A549 treated with Hydrocortisone at 1 μM for 4 hours (cell line): ENCODE results near the gene FOXN1. TPM values are rescaled to one million over a fixed set of nuclear protein-coding genes. Genes with fewer than 3 reads are reported as not detected.

Source experiments
- total RNA-seq: library from RNA; stranded (reverse); fragments of 200-300 nt; extraction: Qiagen RNA extraction; gene quantifications from 5 replicates; pipeline ENCODE4 v1.2.3, GENCODE V29; 2022

The FOXN1 gene
- total RNA-seq, result 0.02 to 0.05 TPM in 2 of 5 replicates, not detected in the others

GRCh38 chr17:28505986-28506665 is at the start of gene FOXN1:
TSS of gene FOXN1 (plus strand) at chr17:28506348. CDS start at chr17:28523970, 17,622 bp downstream.

GRCh38 chr17:28473542-28473941 is 32.6 kb upstream of the FOXN1 start, which contains the start of gene SLC13A2:
TSS of gene SLC13A2 (plus strand) at chr17:28473644. CDS start at chr17:28473713, 69 bp downstream.

GRCh38 chr17:28552176-28552999 is 46.2 kb downstream of the FOXN1 start, which contains the start of gene UNC119:
TSS of gene UNC119 (minus strand) at chr17:28552624. CDS start at chr17:28552557, 67 bp downstream.

GRCh38 chr17:28571361-28572122 is 65.4 kb downstream of the FOXN1 start, which contains the start of gene PIGS:
TSS of gene PIGS (minus strand) at chr17:28571524. CDS start at chr17:28571496, 28 bp downstream.

GRCh38 chr17:28576758-28577465 is 70.8 kb downstream of the FOXN1 start, which contains the start of gene ALDOC:
TSS of gene ALDOC (minus strand) at chr17:28576895. CDS start at chr17:28575532, 1,363 bp downstream.

Other genes with a start within 250 kb of the FOXN1 start
- 39.9 to 51.0 TPM (median 44.5 TPM) in 5 replicates for gene TMEM97, start 187.1 kb upstream of the FOXN1 start, total RNA-seq
- gene IFT20, start 170.9 kb upstream of the FOXN1 start, total RNA-seq, result 45.9 to 57.9 TPM (median 53.5 TPM) in 5 replicates
- 42.9 to 52.7 TPM (median 46.9 TPM) in 5 replicates for gene TNFAIP1, start 170.6 kb upstream of the FOXN1 start, total RNA-seq
- gene POLDIP2, start 148.8 kb upstream of the FOXN1 start, total RNA-seq, result 153 to 165 TPM (median 160 TPM) in 5 replicates
- gene SEBOX, start 141.1 kb upstream of the FOXN1 start, total RNA-seq, result not detected in 5 replicates
- gene VTN, start 136.0 kb upstream of the FOXN1 start, total RNA-seq, result 17.1 to 25.8 TPM (median 20.1 TPM) in 5 replicates
- gene SARM1, start 134.7 kb upstream of the FOXN1 start, total RNA-seq, result 5.1 to 6.4 TPM (median 5.6 TPM) in 5 replicates
- 16.7 to 20.9 TPM (median 19.8 TPM) in 5 replicates for gene SLC46A1, start 100.1 kb upstream of the FOXN1 start, total RNA-seq
- 0.08 to 0.18 TPM (median 0.12 TPM) in 5 replicates for gene SLC13A2, start 32.7 kb upstream of the FOXN1 start, total RNA-seq
- 24.2 to 31.7 TPM (median 27.6 TPM) in 5 replicates for gene UNC119, start 46.3 kb downstream of the FOXN1 start, total RNA-seq
- 54.6 to 64.5 TPM (median 63.2 TPM) in 5 replicates for gene PIGS, start 65.2 kb downstream of the FOXN1 start, total RNA-seq
- 1.3 to 2.7 TPM (median 2.1 TPM) in 5 replicates for gene ALDOC, start 70.5 kb downstream of the FOXN1 start, total RNA-seq
- gene SPAG5, start 92.7 kb downstream of the FOXN1 start, total RNA-seq, result 67.0 to 80.7 TPM (median 73.4 TPM) in 5 replicates
- gene RSKR, start 107.8 kb downstream of the FOXN1 start, total RNA-seq, result 3.1 to 5.5 TPM (median 3.9 TPM) in 5 replicates
- 47.0 to 74.1 TPM (median 53.2 TPM) in 5 replicates for gene BLTP2, start 138.8 kb downstream of the FOXN1 start, total RNA-seq
- gene SDF2, start 155.6 kb downstream of the FOXN1 start, total RNA-seq, result 80.3 to 86.5 TPM (median 81.6 TPM) in 5 replicates
- 68.7 to 82.6 TPM (median 69.4 TPM) in 5 replicates for gene SUPT6H, start 155.9 kb downstream of the FOXN1 start, total RNA-seq
- 0.93 to 1.2 TPM (median 1.2 TPM) in 5 replicates for gene PROCA1, start 205.5 kb downstream of the FOXN1 start, total RNA-seq
- 210 to 239 TPM (median 227 TPM) in 5 replicates for gene RAB34, start 211.5 kb downstream of the FOXN1 start, total RNA-seq
- gene RPL23A, start 213.6 kb downstream of the FOXN1 start, total RNA-seq, result 1,477 to 2,445 TPM (median 2,273 TPM) in 5 replicates
- 29.1 to 47.2 TPM (median 43.1 TPM) in 5 replicates for gene TLCD1, start 219.9 kb downstream of the FOXN1 start, total RNA-seq
- gene NEK8, start 222.4 kb downstream of the FOXN1 start, total RNA-seq, result 3.6 to 4.7 TPM (median 4.2 TPM) in 5 replicates
- 61.0 to 85.9 TPM (median 81.0 TPM) in 5 replicates for gene TRAF4, start 237.7 kb downstream of the FOXN1 start, total RNA-seq